Measurements from ENCODE around the gene ANAPC4.
"Not testable (repeated sequence)": the region's sequence is repeated elsewhere in the genome, so short reads cannot be mapped to it uniquely, and the experiment has no call there.

ANAPC4 gene, protein sequence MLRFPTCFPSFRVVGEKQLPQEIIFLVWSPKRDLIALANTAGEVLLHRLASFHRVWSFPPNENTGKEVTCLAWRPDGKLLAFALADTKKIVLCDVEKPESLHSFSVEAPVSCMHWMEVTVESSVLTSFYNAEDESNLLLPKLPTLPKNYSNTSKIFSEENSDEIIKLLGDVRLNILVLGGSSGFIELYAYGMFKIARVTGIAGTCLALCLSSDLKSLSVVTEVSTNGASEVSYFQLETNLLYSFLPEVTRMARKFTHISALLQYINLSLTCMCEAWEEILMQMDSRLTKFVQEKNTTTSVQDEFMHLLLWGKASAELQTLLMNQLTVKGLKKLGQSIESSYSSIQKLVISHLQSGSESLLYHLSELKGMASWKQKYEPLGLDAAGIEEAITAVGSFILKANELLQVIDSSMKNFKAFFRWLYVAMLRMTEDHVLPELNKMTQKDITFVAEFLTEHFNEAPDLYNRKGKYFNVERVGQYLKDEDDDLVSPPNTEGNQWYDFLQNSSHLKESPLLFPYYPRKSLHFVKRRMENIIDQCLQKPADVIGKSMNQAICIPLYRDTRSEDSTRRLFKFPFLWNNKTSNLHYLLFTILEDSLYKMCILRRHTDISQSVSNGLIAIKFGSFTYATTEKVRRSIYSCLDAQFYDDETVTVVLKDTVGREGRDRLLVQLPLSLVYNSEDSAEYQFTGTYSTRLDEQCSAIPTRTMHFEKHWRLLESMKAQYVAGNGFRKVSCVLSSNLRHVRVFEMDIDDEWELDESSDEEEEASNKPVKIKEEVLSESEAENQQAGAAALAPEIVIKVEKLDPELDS

DNA sequence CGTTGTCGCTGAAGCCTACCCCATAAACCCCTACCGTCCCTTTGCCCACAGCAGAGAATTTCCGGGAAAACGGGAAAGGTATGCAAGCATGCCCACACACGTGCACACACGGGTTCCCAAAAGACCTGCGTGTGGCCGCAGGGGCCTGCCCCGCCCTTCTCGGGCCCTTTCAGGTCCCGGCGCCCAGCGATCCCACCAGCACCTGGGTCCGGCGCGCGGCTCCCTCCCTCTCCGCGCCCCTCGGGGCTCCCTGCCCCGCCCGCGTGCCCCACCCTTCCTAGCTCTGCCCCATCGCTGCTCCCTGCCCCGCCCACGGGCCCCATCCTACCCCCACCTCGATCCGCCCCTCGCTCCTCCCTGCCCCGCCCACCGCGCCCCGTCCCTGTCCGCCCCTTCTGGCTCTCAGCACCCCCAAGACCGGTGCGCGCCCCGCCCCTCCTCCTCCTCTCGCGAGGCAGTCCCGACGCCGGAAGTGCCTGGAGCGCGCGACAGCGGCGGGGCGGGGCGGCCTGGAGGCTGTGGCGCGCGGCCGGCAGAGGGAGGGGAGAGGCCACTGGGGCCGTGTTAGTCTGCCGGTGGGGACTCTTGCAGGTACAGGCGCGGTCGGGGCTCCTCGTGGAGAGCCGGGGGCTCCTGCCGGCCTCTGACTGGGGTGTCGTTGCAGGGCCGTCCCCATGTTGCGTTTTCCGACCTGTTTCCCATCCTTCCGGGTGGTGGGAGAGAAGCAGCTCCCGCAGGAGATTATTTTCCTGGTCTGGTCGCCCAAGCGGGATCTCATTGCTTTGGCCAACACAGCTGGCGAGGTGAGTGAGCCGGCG lies at the start of gene ANAPC4:
ANAPC4 (plus strand) TSS at position 510 of the 818 bp plus-strand sequence; CDS start at position 675, 165 bp downstream.
- peak; percentile 96 for DNase-seq

DNA sequence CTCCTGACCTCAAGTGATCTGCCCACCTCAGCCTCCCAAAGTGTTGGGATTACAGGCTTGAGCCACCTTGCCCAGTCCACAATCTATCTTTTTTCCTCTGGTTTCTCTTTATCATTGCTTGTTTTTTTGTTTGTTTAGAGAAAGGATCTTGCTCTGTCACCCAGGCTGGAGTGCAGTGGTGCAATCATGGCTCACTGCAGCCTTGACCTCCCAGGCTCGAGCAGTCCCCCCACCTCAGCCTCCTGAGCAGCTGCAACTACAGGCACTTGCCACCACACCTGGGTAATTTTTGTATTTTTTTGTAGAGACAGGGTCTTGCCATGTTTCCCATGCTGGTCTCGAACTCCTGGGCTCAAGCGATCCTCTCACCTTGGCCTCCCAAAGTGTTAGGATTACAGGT lies 48.6 kb upstream of the ANAPC4 start:
- DNase-seq: not testable (repeated sequence)

DNA sequence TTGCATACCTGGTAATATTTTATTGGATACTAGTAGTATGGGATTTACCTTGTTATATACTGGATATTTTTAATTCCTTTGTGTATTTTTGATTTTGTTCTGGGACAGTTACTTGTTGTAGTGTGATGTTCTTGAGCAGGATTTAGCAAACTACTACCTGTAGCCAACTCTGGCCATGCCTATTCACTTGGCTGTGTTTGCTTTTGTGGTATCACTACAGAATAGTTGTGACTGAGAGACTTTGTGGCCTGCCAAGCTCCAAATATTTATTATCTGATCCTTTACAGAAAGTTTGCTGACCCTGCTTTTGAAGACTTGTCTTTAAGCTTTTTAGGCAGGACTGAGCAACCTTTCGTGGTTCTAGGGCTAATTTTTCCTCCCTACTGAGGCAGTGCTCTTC lies 46.7 kb upstream of the ANAPC4 start:
- DNase-seq: no peak

DNA sequence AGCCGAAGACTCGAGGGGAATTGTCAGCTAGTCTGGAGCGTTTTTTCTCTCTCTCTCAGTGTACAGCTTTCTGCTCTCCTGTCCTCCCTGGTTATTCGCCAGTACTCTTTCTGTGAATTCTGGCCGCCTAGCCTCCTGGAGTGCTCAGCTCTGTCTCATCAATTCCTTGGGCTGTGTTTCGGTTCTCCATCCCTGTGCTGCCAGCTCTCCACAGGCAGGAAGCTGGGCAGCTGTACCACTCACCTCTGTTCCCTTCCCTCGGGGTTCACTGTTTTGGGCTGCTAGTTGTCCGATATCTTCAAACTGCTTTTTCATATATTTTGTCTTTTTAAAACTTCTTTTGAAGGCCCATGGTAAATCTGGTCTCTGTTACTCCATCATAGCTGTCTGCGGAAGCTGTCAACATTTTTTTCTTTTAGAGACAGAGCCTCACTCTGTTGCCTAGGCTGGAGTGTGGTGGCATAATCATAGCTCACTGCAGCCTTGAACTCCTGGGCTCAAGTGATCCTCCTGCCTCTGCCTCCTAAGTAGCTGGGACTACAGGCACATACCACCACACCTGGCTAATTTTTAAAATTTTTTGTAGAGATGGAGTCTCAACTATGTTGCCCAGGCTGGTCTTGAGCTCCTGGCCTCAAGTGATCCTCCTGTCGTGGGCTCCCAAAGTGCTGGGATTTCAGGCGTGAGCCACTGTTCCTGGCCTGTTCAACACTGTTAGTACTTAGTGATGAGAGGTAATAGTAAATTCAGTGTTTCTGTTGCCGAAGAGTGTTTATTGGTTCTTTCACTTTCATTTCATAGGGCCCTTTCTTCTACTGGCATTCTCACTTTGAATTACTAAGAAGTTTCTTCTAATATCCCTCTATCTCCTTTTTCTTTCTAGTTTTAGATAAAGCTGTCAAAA lies 45.9 kb upstream of the ANAPC4 start:
- peak in 1 of 2 donors; percentile 25 for DNase-seq

DNA sequence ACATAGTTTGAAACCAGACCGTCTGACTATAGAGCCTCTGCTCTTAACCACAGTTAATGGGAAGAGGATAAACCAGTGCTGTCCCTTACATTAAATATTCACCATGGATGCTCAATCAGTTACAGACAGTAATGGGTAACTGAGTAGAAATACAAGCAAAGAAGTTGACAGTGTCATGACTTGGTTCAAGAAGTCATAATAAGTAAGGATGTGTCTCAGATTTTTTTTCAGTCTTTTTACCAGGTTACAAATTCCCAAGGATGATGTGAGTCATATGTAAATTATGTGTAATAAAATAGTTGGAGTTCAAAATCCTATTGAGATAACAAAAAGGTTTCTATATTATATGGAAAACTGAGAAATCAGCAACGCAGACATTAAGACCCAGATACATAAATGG lies 33.4 kb upstream of the ANAPC4 start:
- no peak for DNase-seq

DNA sequence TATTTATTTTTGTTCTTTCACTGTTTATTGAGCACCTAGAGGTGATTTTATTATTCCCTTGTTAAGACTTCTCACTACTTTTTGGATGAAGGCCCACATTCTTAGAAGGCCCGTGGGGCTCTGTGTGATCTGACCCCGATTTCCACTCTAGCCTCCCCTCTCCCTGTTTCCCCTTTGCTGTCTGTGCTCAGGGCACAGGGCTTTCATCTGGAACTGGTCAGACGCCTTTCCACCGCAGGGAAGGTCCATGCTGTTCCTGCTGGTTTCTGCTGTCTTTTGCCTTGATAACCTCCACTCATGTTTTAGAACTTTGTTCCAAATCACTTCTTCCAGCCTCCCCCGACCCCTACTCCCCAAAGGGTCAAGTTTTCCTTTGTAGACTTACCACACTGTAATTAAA lies 31.3 kb upstream of the ANAPC4 start:
- no peak for DNase-seq

DNA sequence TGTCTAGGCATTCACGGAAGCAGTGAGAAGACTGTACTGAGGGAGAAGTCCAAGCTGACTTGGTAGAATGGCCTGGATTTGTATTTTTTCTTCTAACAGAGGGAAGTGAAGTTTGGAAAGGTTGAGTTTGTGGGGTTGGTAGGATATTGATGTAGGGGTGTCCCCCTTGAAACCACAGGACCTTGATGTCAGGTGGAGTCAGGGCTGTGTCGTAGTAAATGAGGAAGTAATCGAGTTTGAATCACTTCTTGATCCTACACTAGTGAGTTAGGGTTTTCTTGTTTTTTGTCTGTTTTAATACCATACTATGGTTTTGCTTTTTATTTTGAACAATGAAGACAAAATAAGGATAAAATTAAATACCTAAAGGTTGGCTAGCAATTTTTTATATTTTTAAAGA lies 30.1 kb upstream of the ANAPC4 start:
- DNase-seq: no peak

DNA sequence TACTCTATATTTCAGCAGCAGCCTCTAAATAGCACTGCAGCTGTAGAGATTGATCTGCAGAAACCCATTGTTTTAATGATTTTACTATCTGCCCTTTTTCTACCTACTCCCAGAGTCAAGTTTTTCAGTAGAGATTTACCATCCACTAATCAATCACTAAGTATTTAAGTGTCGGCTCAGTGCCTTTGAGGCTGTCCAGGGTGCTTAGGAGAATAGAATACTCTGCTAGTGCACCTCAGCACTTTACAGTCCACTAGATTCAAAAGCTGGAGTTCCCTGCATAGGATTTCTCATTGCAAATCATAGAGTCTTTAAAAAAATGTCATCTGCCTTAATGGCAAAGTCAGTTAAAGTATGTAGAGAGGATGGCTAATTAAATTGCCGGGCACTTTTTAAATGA lies 29.6 kb upstream of the ANAPC4 start:
- no peak for DNase-seq

DNA sequence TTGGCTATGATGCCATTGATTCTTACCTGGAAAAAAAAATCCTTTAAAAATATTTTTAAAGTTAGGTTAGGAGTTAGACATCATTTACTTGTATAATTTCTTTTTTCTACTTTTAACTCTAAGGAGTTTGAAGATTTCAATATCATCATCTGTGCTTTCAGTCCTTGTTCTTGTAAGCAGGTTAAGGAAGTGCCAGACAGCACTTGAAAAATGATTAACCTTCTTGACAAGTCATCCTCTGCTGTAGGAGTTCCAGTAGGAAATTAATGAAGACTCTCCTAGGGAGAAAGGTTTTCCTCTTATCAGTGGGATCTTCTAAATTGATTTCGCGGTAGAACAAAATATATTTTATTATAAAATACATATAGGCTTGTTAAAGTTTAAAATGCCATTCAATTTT lies 29.1 kb upstream of the ANAPC4 start:
- DNase-seq: no peak

DNA sequence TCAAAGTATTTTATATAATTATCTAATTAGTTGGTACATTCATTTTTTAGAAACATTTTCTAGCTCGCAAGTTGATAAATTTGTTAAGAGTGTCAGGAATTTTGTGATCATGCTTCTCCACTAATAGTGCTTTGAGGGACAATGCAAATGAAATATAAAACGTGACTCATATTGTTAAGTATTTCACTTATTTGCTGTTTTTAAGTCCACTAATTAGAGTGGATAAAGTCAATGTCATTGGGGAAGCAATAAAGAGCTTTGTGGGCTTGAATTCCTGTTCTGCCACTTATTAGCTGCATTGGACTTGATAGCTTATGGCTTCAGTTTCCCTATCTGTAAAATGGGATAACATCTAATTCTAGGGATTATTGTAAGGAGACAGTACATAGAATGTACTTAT lies 26.5 kb upstream of the ANAPC4 start:
- no peak for DNase-seq

DNA sequence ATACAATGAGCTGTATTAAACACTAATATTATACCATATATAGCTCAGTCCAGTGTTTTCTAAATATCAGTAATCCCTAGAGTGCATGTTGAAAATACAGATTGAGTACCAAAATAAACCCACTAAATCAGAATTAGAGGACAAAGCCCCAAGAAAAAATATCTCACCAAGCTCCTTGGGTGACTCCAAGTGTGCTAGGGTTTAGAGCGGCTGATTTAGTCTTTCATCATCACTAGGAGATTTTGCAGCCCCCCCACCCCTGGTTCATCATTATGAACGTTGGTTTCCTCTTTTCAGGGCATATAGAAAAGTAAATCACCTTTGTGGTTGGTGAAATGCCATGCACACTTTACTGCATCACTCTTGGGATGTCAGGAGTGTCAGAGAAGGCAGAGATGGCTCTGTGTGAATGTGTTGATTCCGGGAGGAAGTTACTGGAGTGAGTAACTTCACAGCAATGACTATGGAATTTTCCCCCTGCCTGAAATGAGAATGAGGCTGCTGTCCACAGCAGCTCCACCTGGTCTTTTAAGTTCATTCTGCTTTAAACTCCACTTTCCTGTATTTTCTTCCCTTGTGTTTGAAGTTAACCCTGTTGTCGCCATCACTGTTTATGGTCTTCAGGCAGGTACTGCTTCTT lies 25.2 kb upstream of the ANAPC4 start:
- DNase-seq: no peak

DNA sequence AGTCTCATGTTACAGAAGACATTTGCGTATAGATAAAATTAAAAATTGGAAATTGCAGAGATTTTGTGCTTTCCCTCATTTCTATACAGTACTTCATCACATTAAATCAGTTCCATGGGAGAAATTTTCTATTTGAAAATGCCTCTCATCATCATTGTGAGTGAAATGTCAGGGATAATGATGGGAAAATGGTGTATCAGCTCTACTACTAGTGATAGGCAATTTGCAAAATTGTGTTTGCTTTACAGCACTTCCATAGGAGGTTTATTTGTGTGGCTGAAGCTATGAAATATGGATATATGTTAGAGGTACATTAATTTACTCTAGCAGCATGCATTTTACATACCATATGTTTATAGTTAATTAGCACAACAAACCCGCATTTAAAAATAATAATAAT lies 21.0 kb upstream of the ANAPC4 start:
- no peak for DNase-seq

DNA sequence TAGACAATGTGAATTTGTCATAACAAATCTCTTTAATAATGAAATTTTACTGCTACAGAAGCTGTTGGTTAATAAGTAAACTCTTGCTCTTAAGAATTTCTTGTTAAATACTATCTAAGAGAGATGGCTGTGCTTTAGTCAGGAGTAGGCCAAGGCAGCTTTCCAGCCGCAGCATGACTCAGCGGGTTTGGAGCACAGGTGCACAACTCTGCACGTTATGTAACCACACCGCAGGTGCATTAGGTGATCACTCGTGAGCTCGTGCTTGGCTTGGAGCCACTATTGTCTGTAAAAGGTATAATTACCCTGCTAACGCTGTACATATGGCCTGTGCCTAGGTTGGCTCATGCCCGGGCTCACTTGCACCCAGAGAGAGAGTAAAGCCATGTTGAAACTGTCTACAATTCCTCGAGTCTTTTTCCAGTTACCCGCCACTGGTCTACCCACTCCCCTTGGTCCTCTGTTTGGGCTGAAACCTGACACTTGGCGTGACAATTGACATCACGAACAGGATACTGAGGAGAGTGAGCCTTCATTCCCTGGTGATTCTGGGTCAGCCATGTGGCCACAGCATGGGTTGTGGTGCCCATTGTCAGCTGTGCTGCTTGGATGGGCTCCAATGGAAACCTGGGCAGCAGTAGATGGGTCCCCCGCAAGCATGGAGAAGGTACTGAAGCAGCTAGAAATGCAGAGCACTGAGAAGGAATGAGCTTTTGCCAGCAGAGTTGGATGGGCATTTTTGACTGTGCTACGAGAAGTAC lies 18.4 kb upstream of the ANAPC4 start:
- DNase-seq: no peak

DNA sequence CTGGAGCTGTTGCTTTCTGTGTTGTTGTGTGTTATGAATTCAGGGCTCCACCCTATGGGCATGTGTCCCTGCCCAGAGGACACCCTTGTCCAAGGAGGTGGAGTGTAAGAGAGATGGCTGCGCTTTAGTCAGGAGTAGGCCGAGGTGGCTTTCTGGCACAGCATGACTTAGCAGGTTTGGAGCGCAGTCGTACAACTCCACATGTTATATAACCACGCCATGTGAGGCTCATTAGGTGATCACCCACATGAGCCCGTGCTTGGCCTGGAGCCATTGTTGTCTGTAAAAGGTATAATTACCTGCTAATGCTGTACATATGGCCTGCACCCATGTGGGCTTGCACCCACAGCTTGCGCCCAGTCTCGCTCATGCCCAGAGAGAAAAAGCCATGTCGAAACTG lies 15.8 kb upstream of the ANAPC4 start:
- DNase-seq: no peak

DNA sequence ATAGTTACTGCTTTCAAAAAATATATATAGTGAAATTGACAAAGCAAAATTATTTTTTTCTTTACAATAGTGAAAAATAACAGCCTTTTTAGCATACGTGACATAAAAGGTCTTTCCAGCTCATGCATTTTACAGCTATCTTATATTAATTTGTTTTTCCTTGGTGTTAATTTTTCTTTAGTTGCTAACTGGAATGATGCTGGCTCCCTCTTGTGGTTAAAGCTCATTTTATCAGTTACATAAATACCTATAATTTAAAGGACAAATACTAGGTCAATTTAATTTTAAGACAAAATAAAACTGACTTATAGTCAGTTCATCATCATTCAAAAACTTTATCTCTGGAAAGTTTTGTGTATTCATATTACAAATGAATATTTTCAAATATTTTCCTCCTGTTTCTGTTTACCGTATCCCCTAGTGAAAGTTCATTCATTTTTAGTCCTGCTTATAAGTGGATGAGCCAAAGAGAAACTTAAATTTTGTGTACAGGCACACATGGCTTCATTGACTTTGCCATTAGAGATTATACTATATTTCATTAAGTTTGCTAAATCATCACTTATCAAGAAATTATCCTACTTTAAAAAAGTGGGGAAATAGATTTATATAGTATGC lies 9.9 kb upstream of the ANAPC4 start:
- DNase-seq: peak in 1 of 2 donors; percentile 49

DNA sequence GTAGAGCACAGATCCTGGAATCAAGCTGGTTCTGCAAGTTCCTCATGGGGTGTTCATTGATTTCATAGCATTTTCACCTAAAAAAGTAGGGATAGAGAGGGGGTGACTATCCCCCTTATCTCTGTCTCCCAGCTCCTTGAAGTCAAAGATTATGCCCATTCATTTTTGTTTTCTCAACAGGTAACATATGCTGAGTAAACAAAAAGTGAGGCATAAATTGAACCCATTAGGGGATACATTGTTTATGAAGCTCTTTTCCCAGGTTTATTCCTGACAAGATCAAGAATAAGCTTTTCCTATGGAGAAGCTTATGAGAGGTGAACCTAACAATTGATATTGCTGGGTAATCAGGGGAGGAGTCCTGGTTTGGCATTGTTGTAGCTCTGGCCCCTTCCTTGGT lies 9.2 kb upstream of the ANAPC4 start:
- DNase-seq: no peak

DNA sequence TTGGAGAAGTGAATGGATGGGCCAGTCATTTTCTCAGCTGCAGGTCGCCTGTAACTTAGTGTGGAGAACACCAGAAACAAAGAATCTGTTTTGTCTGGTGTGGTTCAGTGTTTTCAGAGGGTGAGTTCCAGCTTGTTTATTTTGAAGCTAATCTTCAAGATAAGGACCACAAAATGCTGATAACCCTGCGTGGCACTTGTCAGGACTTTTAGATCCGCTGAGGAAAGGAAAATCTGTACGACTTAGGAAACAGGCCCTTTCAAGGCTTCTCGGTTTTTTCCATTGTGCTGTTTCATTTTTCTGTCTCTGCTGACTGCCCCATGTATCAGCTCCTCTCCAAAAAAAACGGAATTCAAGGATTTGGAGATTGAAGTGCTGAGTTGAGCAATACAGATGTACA lies 8.7 kb upstream of the ANAPC4 start:
- DNase-seq: no peak

DNA sequence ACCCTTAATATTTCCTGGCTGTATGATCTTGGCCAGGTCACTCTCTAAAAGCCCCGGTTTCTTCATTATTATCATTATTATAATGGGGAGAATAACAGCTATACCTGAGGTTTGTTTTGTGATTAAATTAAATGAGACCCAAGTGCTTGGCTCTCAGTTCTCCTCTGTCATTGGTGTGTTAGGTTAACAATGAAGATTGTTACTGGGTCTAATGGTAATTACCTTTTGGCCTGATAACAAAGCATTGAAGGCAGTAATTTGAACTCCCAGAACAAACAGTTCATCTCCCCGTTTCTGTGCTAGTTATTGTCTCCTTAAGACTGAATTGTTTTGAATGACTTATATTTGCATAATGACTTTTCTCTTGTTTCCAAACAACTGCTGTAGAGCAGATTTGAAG lies 6.8 kb upstream of the ANAPC4 start:
- DNase-seq: no peak

DNA sequence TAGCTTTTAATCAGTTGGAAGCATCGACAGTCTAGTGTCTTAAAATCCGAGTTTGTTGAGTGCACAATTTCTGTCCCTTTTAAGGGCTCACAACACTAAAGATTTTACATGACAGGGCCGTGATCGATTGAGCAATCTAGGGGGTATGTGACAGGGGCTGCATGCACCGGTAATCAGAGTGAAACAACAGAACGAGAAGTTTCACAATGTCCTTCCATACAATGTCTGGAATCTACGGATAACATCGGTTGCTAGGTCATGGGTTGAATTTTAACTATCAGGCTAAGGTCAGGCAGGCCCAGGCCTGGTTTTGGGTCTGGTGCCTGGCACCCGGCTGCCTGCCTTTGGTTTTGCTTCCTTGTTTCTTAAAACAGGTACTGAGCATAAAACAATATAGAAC lies 4.5 kb upstream of the ANAPC4 start:
- DNase-seq: not testable (repeated sequence)
